G401.6 (cell line): ENCODE data around the gene PDZRN4.
"Not testable (repeated sequence)": the region's sequence is repeated elsewhere in the genome, so short reads cannot be mapped to it uniquely, and the experiment has no call there.

ENCODE experiments used
- FAIRE-seq: peaks from 2 replicates; lab custom pipeline; 2012; peaks lifted over from hg19 to GRCh38; lab: Jason Lieb, UNC

PDZRN4 gene

DNA sequence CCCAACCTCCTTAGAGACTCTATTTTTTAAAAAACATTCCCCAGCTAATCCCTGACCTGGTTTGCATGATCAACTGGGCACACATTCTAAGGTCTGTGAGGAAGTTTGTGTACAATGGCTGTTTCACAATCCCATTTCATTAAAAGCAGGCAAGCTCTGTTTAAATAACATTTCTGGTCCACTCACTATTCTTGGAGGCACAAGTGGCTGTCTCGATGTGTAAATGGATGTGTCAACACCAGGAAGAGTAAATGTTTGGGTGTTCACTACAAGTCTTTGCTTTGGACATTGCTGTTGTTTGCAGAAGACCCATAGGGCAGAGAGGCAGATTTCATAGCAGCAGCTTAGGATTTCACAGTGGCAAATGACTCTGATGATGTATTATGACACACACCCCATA is 98.3 kb downstream of the PDZRN4 start:
- FAIRE-seq = no peak

DNA sequence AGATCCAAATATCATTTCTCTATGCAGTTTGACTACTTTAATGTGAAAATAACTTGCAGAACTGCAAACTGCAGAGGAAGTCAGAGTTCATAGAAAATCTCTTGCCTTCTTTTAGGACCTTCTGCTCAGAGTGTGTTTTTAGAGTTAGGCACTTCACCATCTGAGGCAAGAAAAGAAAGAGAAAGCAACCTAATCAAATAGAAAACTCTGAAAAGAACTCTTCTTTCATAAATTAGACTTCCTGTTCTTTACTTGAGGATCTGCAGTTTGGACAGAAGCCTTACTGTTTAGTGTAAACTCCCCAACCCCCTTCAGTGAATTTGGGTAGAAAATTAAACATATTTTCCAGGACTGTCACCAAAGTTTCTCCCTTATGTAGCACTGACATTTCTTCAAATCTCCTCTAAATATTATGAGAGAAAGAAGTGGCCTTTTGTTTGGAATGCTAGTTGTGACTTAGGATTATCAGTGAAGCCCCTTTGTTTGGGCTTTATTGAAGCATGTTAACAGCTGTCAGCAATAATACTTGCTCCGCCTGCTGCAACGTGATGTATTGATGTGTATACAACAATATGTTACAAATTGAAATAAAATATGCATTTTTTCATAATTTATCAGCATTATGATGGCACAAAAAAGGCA is 99.5 kb downstream of the PDZRN4 start:
- FAIRE-seq = no peak

DNA sequence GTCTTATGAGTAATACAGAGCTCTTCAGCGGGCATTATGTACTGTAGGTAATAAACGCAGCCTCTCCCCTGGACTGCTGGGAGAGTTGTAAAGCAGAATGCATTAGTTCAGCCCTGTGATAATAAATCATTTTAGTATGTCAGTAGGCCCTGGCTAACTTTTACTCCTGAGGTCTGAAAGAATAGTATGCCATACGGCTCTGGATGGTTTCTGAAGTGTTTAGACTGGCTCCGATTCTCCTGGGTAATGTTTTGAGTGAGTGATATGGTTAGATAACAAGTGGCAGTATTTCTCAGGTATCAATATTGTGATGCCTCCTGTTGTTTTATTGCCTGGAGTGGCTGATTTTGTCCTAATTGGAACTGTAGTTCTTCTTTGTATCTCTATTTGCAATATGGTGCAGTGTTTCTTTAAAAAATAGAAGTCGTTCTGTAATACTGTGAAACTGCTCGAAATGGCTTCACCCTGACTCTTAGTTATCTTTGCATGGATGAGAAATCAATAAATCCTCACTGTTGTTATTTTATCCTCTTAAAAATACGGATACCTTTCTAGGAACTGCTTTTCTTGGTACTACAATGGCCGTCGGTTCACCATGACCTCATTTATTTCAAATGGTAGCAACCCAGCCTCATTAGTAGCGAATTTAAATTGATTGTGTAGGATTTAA is 100.2 kb downstream of the PDZRN4 start:
- no peak for FAIRE-seq

DNA sequence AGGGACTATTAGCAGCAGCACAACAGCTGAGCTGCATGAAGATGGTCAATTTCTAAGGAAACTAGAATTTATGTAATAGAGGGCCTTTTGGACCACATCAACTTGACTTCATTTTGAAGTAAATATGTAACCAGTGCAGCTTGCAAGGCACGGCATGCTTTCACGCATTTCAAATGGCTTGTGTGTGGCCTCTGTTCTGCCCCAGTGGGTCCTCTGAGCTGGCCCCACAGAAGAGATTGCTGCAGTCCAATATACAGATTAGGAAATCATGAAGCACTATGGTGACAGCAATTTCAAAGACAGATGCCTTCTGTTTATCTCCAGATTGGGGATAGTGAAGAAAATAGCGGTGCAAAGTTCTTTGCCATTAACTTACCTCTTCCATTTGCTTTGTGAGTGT is 101.4 kb downstream of the PDZRN4 start:
- no peak for FAIRE-seq

DNA sequence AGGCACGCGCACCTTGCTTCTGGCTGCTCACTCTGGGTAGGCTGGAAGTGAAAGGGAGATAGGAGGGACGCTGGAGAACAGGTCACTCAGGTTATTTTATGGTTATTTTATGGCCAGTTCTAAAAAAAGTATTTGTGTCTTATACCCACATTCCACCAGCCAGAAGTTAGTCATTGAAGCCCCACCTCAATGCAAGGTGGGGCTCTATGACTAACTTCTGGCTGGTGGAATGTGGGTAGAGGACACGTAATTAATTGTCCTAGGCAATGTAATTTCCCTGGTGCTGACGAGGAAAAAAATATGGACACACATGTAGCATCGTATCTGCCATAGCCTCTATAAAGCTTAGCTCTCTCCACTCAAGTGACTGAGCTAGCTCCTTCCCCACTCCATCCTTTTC is 104.9 kb downstream of the PDZRN4 start:
- FAIRE-seq = no peak

DNA sequence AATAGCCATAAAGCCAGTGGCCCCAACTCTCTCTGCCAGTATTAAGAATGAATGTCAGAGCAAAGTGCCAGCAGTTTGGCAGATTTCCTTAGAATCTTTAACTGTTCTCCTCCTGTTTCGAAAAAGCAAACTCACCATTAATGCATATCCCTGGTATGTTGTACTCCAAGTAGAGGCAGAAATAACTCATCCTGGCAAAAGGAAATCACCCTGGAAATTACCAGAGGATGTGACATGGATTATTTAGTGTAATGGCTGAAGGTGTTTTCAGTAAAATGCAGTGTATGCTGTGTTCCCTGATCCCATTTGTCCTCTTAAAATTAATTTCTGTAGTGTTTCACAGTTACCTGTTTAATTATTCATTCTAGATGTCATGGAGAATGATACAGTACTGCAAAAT is 105.3 kb downstream of the PDZRN4 start:
- FAIRE-seq = no peak

DNA sequence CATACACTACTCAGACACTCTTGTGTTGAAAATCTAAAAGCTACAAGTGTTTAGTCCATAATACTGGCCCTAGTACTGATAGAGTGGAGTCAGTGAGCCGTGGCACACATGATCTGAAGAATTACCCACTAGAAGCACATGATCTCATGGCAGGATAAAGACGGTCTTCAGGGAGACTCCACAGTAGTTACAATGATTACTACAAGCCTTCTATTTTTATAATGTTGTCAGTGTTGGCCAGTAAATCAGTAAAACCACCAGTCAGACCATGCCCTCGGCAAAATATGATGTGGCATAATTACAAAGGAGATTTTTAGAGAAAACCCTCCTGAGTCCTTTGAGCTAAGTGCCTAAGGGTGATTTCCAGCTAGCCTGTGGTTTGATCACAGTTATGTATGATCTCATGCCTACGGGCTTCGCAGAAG is 114.9 kb downstream of the PDZRN4 start:
- FAIRE-seq = no peak

DNA sequence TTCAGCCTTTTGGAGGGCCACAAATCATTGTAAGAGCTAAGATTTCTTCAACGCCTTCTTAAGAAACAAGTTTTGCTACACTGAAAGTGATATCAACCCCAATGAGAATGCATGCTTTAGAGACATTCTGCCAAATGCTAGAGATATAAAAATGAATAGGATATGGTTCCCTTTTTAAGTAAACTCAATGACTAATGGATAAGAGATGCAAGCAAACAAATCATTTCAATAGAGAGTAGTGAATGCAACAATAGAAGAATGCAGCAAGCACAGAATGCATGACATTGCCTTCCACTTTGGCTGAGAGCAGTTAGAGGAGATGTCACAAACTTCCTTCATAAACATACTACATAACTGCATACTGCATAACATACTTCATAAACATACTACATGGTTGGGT is 116.4 kb downstream of the PDZRN4 start:
- no peak for FAIRE-seq

DNA sequence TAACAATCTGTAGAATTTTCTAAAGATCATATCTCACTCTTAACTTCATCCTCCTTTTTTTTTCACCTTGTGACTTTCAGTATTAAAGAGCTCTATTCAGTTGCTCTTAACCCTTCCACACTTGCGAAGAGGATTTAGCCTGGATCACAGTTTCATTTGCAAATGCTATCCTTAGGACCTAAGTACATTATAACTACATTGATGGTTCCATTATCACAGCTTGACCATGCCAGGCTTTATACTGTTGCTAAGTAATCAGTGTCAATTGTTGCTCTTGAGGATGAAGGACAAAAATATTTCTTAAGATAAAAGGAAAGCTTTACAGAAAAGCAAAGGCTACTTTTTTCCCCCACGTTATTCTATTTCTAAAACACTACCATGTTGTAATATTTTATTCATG is 122.2 kb downstream of the PDZRN4 start:
- no peak for FAIRE-seq

DNA sequence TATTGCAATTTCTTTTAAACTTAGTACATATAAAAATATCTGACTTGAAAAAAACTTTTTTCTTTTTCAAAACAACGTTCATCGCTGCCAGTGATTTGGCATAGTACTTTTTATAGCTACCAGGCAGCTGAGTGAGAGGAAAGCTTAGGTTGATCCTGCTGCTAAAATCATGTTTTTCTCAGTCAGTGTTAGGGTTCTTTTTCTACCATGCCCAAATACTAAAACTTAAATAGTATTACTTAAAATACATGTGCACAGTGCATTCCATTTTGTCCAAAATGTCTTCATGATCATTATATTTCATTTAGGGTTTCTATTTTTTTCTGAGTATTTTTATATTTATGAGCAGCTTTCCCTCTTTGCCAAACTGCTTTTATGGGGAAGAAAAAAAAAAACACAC is 123.8 kb downstream of the PDZRN4 start:
- no peak for FAIRE-seq

DNA sequence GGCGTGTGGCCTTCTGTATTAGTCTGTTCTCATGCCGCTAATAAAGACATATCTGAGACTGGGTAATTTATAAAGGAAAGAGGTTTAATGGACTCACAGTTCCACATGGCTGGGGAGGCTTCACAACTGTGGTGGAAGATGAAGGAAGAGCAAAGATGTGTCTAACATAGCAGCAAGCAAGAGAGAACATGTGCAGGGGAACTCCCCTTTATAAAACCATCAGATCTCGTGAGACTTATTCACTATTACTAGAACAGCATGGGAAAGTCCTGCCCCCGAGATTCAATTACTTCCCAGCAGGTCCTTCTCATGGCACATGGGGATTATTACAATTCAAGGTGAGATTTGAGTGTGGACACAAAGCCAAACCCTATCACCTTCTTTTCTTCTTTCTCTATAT is 124.3 kb downstream of the PDZRN4 start:
- not testable (repeated sequence) for FAIRE-seq

DNA sequence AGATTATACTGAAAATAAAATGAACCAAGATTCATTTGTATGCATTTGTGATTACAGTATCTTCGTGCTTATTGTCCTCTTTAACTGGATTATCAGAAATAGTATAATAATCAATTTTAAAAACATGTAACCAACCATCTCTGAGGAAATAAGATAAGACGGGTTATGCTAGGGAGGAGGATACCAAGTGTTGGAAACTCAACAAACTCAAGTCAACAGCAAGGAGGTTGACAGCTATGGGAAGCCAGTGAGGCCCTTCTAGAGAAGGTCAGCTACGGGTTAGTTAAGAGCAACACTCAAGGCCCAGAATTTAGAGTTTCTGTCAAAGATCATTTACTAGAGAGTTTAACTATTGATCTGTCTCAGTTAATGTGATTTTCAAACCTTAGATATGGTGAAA is 137.2 kb downstream of the PDZRN4 start:
- FAIRE-seq = no peak

DNA sequence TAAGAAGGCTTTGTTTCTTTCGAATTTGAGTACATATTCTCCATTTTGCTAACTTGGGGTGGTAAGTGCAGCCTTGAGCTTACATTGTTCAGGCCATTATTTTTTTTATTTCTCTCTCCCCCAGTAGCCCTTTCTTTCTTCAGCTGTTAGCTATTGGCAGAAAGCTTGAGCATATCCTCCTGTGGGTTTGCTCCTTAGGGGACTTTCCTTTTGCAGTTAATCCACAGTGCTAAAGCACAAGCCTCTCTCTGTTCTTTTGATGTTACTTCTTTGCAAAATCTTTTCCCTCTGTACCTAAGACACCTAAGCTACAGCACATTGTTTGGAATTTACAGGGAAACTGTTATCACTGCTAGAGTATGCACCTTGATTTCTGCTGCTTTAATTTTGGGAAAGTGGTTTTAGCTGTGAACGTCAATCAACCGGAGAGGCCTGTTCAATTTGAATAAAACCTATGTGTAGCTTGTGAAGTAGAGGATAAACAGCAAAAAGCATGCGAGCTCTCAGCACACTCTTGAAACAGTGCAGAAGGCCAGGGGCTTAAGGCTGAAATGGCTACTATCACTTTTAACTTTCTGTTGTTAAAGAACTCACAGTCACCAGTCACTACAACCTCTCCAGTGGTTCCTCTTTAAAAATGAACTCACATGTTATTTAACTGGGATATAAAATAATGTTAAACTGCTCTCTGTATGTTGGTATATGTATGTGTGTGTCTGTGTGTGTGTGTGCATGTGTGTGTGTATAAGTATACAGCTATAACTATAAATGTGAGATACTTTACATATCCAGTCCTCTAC is 139.2 kb downstream of the PDZRN4 start:
- FAIRE-seq = no peak

DNA sequence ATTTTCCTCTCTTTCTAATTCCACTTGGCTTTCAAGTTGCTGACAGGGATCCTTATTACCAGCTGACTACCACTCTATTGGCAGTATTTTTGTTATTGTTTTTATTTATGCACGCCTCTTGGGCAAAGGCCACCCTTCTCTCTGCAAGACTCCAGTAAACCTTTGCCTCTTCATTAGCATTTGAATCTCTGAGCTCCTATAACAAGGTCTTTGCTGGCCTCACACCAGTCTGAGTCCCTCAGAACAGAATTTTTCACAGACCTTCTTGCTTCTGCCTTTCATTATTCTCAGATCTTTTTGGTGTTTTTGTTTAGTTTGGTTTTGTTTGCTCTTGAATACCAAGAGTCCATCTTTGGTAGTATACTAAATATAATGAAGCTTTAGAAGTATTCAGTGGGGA is 145.9 kb downstream of the PDZRN4 start:
- FAIRE-seq = no peak

DNA sequence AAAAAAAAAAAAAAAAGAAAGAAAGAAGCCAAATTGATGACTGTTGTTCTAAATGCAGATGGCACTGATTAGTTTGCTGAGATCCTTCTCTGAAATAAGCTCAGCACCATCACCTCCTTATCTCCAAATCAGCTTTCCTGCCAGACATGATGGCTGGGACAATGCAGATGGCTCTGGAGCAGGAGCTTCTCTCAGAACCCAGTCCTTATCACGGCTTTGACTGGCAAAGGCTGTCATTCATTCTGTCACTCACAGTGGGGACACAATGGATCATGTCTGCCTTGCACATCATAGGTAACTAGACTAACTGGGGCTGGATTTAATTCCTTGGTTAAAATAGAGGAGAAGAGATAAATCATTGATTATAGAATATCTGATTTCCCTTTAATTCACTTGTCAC is 146.3 kb downstream of the PDZRN4 start:
- no peak for FAIRE-seq

DNA sequence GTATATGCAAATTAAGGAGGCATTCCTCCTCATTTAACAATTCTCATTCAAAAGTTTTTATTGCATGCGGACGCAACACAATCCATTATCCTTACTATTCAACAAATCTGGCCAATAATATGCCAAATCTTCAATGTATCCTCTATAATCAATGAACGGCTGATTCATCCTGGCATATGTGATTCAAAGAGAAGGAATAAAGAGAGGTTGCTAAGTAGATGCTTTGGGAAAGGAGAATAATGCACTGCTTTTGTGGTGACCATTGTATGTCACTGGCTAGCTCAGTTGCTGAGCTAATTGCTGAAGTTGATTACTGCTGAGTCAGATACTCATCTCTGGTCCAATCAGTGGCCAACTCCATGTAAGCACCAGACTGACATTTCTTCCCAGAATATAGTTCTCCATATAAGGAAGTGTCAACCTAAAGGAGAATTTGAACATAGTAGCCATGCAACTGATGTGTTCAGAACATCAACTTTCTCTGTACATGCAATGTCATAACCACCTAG is 148.0 kb downstream of the PDZRN4 start:
- no peak for FAIRE-seq

DNA sequence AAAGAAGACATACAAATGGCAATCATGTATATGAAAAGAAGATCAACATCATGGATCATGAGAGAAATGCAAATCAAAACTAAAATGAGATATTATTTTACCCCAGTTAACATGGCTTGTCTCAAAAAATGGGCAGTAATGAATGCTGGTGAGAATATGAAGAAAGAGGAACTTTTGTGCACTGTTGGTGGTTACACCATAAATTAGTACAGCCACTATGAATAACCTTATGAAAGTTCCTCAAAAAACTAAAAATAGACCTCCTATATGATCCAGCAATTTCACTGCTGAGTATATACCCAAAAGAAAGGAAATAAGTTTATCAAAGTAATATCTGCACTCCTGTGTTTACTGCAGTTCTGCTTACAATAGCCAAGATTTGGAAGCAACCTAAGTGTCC is 151.7 kb downstream of the PDZRN4 start:
- no peak for FAIRE-seq

DNA sequence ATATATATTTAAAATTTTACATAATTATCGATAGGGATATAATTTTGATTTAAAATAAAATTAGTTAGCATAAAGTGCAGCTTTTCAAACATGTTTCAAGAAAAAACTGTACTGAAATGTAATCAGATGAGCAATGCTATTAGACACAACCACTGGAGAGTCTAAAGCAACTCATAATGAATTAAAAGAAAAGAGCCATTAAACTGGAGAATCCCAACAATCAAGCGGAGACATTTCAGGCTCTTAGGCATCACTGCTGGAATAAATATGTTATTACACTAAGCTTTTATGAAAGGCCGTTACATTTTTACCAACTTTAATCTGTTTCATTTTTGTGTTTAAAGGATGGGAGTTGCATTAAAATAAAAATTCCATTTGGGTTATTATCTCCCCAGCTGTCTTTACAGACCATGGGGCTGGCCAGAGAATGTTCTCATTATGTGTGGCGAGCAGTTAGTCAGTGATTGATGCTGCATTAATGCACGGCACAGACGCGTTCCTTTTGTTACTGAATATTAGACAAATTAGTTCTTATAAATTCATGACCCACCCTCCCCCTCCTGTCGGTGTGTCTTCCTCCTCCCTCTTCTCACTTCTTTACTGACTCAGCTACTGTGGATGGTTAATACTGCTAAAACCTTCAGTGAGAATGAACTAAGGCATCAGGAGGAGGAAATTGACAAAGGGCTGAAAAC is 156.8 kb downstream of the PDZRN4 start:
- FAIRE-seq = peak; percentile 37

DNA sequence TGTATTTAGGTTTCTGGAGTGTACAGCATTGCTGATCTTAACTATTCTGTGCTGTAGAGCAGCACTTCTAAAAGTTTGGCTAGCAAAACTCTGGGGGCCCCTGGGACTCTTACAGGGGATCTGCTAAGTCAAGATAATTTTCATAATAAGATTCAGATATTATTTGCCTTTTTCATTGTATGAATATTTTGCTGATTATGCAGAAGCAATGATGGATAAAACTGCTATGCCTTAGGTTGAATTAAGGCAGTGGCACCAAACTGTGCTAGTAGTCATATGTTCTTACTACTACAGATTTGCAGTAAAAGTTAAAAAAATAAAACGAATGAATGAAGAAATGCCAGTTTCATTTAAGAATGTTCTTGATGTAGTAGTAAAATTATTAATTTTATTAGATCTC is 160.1 kb downstream of the PDZRN4 start:
- FAIRE-seq = no peak

DNA sequence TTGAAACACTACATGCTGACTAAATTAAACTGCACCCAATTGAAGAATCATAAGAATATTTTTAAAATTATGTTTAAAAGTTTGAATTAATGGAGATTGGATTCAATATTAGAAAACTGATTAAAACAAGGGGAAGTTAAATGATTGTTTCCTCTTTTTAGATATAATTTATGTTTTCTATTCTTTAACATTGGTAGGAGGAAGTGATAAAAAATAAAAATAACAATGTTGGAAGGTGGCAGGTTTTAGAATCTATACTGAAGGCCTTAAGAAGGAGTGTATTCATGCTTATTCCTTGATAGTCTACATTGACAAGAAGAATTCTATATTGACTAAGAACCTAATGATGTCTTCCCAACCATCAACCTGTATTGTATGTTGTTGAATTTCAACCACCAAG is 168.1 kb downstream of the PDZRN4 start:
- FAIRE-seq = no peak

DNA sequence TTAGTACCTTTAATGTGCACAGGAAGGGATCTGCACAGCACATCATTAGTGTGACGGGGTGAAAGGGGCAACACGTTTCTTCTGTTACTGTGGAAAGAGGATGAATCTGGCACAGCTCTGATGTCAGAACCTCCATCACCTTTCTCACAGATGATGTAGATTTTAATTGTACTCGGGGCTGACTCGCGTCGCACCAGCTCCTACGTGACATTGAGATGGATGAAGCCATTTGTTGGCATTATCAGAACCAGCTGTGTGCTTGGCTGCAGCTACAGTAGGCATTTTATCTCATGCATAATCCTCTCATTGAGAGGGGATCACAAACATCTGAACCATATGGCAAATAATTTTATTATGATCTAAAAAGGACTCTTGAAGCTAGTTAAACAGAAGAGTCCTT is 173.6 kb downstream of the PDZRN4 start:
- FAIRE-seq = no peak

DNA sequence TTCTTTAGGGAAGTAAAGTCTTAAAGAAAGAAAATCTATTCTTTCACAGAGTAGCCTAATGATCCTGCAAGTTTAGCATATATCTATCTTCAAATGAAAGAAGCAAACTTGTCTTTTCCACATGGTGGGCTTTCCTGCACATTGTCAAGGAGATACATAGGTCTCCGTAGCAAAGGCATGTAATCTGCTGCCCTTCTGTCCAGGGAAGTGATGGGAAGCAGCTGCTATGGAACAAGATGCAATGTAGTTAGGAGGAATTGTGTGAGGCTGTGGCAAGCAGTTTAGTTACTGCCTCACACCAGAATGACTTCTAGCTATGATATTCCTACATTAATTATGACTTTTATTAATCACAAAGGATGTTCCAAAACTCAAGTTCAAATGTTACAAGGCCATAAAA is 174.4 kb downstream of the PDZRN4 start:
- FAIRE-seq = no peak

DNA sequence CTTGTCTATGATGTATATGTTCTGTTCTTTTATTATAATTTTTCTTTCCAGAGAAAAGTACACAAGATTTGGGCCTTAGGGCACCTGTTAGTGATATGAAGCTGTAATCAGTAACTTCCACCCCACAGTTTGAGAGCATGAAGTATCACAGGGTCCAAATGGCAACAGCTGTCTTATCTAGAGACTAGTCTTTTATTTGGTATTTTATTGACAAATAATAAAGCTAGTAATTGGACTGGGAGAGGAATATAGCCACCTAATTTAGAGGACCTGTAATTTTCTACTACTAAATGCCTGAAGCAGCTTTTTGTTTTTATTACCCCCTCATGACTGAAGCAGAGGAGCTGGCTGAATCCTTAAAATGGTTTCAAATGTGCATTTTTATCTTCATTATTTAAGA is 174.8 kb downstream of the PDZRN4 start:
- no peak for FAIRE-seq
